H1 (cell line): ENCODE measurements around the gene VPS35L. TPM values are rescaled to one million over a fixed set of nuclear protein-coding genes. Genes with fewer than 3 reads are reported as not detected.

Experiments used
- CBX8 ChIP-seq: fragments of 300-800, 300-1000 bp; sonication (generic); IDR thresholded peaks from 2 replicates; pipeline ENCODE4 v1.7.1; 2016; ENCODE audit warnings: low read depth, low read length, borderline replicate concordance
- CHD7 ChIP-seq: fragments of 300-600 bp; sonication (generic); IDR thresholded peaks from 2 replicates; pipeline ENCODE4 v1.7.1; 2012; ENCODE audit warnings: low read length, moderate library complexity, mild to moderate bottlenecking, inconsistent platforms; ENCODE audit not compliant: insufficient replicate concordance
- CREB1 ChIP-seq: IDR thresholded peaks from 2 replicates; pipeline ENCODE4 v1.6.1; 2012; ENCODE audit warnings: inconsistent platforms
- CTBP2 ChIP-seq: IDR thresholded peaks from 2 replicates; pipeline ENCODE4 v1.7.0; 2011; ENCODE audit warnings: borderline replicate concordance, mild to moderate bottlenecking, moderate library complexity, mixed read lengths, low read length; ENCODE audit not compliant: insufficient read depth, insufficient read length
- HDAC6 ChIP-seq: IDR thresholded peaks from one replicate; pipeline ENCODE4 v1.7.1; 2012; ENCODE audit warnings: low read depth, mild to moderate bottlenecking, inconsistent platforms, low read length, moderate library complexity
- KDM4A ChIP-seq: IDR thresholded peaks from one replicate; pipeline ENCODE4 v1.7.1; 2012; ENCODE audit warnings: low read depth, mild to moderate bottlenecking, moderate library complexity, low read length, inconsistent platforms; ENCODE audit not compliant: severe bottlenecking
- POLR2A ChIP-seq, 2 experiments: IDR thresholded peaks; 1 replicate in 1 of 2; 2 replicates in 1 of 2; pipeline ENCODE4 v1.6.1; 2011; ENCODE audit warnings: low read depth in 2 of 2, low read length in 2 of 2, mild to moderate bottlenecking in 2 of 2; ENCODE audit errors: control extremely low read depth in 1 of 2
- POU5F1 ChIP-seq: IDR thresholded peaks from 2 replicates; pipeline ENCODE4 v1.6.1; 2011; ENCODE audit warnings: low read depth, mild to moderate bottlenecking, low read length, moderate library complexity
- SIN3A ChIP-seq, 2 experiments: IDR thresholded peaks in 1 of 2; conservative IDR thresholded peaks in 1 of 2; 2 replicates each; pipeline ENCODE4 v1.6.1; 2011 to 2012; ENCODE audit warnings: low read length in 2 of 2, improper control_type of control experiment in 1 of 2, low read depth in 1 of 2, mild to moderate bottlenecking in 1 of 2
- SP2 ChIP-seq: IDR thresholded peaks from 2 replicates; pipeline ENCODE4 v1.6.1; 2012; ENCODE audit warnings: mild to moderate bottlenecking, low read length, inconsistent platforms
- SP4 ChIP-seq: IDR thresholded peaks from 2 replicates; pipeline ENCODE4 v1.6.1; 2012; ENCODE audit warnings: low read length, inconsistent platforms
- TAF7 ChIP-seq: optimal IDR thresholded peaks from 2 replicates; pipeline ENCODE3; 2011; ENCODE audit warnings: low read depth, mild to moderate bottlenecking, inconsistent platforms, low read length, moderate library complexity, borderline replicate concordance
- polyA plus RNA-seq, 7 experiments: library from polyadenylated mRNA; depleted of rRNA in 3 of 7; stranded (reverse) in 5 of 7; unstranded in 2 of 7; fragments of >200 nt in 5 of 7; fragments of 200-250 nt in 2 of 7; gene quantifications; 1 replicate in 5 of 7; 2 replicates in 1 of 7; 4 replicates in 1 of 7; pipeline versions ENCODE4 v1.2.1 to v1.2.3, GENCODE V29; 2011 to 2013; ENCODE audit warnings: missing spikeins in 2 of 7, mixed read lengths in 2 of 7
- total RNA-seq: library from RNA; stranded (reverse); fragmentation: NEBNext Ultra II Directional; extraction: Animal tissue kit (Norgen Biotek cat#: 25700); gene quantifications from 2 replicates; pipeline ENCODE4 v1.2.1, GENCODE V29; 2021

VPS35L gene
- total and polyA plus RNA-seq, 2 of the 8 experiments (the other 6 are each of a cell fraction or from before 2014, with no cell fraction given) = 31.5 to 57.1 TPM

- TF ChIP-seq CHD7 (no peak), CREB1 (no peak), CBX8 (no peak), HDAC6 (no peak), SP4 (no peak), SP2 (no peak), CTBP2 (no peak), TAF7 (no peak), KDM4A (no peak), POU5F1 (no peak), POLR2A (IDR thresholded peaks at IDR 0.05; ENCODE audit: control extremely low read depth in 1 of 2, low read depth in 2 of 2, low read length in 2 of 2) (no peak), SIN3A (conservative IDR thresholded peaks at IDR 0.05 in 1 of 2, IDR thresholded peaks at IDR 0.05 in 1 of 2; ENCODE audit: low read depth in 1 of 2, low read length in 2 of 2) (no peak)
Observed at GRCh38 chr16:19681637-19682036, 126.1 kb downstream of the VPS35L start (continued).
